ENCODE results near the gene C12orf42.

The C12orf42 gene

GRCh38 chr12:103513875-103514274 lies 18.1 kb upstream of the C12orf42 start:
- TF ChIP-seq REST (IDR thresholded peaks at IDR 0.05; ENCODE audit: insufficient read depth in 1 of 2, low read depth in 2 of 2, low read length in 2 of 2): no peak
- TF ChIP-seq SIN3A (IDR thresholded peaks at IDR 0.05; ENCODE audit: borderline replicate concordance, insufficient read depth, low read length): no peak
- TF ChIP-seq FOXP2 (optimal IDR thresholded peaks at IDR 0.05; ENCODE audit: borderline replicate concordance, extremely low read depth, extremely low read length, insufficient read depth): no peak
- no peak for TF ChIP-seq TAF1 (IDR thresholded peaks at IDR 0.05; ENCODE audit: borderline replicate concordance, insufficient read depth, low read length)
- no peak for TF ChIP-seq POLR2AphosphoS5 (IDR thresholded peaks at IDR 0.05; ENCODE audit: low read depth, low read length)

- no peak for TF ChIP-seq SIN3A (IDR thresholded peaks at IDR 0.05; ENCODE audit: borderline replicate concordance, insufficient read depth, low read length)
- TF ChIP-seq TAF1 (IDR thresholded peaks at IDR 0.05; ENCODE audit: borderline replicate concordance, insufficient read depth, low read length): no peak
- no peak for TF ChIP-seq POLR2AphosphoS5 (IDR thresholded peaks at IDR 0.05; ENCODE audit: low read depth, low read length)
- TF ChIP-seq FOXP2 (optimal IDR thresholded peaks at IDR 0.05; ENCODE audit: borderline replicate concordance, extremely low read depth, extremely low read length, insufficient read depth): no peak
- no peak for TF ChIP-seq REST (IDR thresholded peaks at IDR 0.05; ENCODE audit: insufficient read depth in 1 of 2, low read depth in 2 of 2, low read length in 2 of 2)
Measured at GRCh38 chr12:103505371-103506236, 9.8 kb upstream of the C12orf42 start.

- no peak for TF ChIP-seq TAF1 (IDR thresholded peaks at IDR 0.05; ENCODE audit: borderline replicate concordance, insufficient read depth, low read length)
- TF ChIP-seq SIN3A (IDR thresholded peaks at IDR 0.05; ENCODE audit: borderline replicate concordance, insufficient read depth, low read length): no peak
- TF ChIP-seq REST (IDR thresholded peaks at IDR 0.05; ENCODE audit: insufficient read depth in 1 of 2, low read depth in 2 of 2, low read length in 2 of 2): no peak
- no peak for TF ChIP-seq FOXP2 (optimal IDR thresholded peaks at IDR 0.05; ENCODE audit: borderline replicate concordance, extremely low read depth, extremely low read length, insufficient read depth)
- TF ChIP-seq POLR2AphosphoS5 (IDR thresholded peaks at IDR 0.05; ENCODE audit: low read depth, low read length): no peak
Measured at GRCh38 chr12:103504606-103505005, 8.8 kb upstream of the C12orf42 start.

- TF ChIP-seq TAF1 (IDR thresholded peaks at IDR 0.05; ENCODE audit: borderline replicate concordance, insufficient read depth, low read length): no peak
- no peak for TF ChIP-seq REST (IDR thresholded peaks at IDR 0.05; ENCODE audit: insufficient read depth in 1 of 2, low read depth in 2 of 2, low read length in 2 of 2)
- TF ChIP-seq SIN3A (IDR thresholded peaks at IDR 0.05; ENCODE audit: borderline replicate concordance, insufficient read depth, low read length): no peak
- no peak for TF ChIP-seq FOXP2 (optimal IDR thresholded peaks at IDR 0.05; ENCODE audit: borderline replicate concordance, extremely low read depth, extremely low read length, insufficient read depth)
- no peak for TF ChIP-seq POLR2AphosphoS5 (IDR thresholded peaks at IDR 0.05; ENCODE audit: low read depth, low read length)
Measured at GRCh38 chr12:103503546-103504480, 8.0 kb upstream of the C12orf42 start.
